HCT116 (cell line): ENCODE data around the gene LMO2. TPM values are rescaled to one million over a fixed set of nuclear protein-coding genes. Genes with fewer than 3 reads are reported as not detected.

Experiments used
- ATAC-seq: fragments of 200-7000 bp; cut with Tn5 transposase; 2 replicates; pipeline ENCODE4 v1.9.1; 2020; ENCODE audit warnings: mild to moderate bottlenecking, moderate library complexity
- BruUV-seq: library from RNA; stranded (reverse); fragments of 400-500 nt; replicated peaks from 2 replicates; lab custom pipeline; 2021; lab: Mats Ljungman, UMichigan
- CTCF ChIA-PET: fragments of 300-600 bp; sonication (Branson Sonifier 250); formaldehyde crosslinking; loops from one replicate; lab custom pipeline; 2021; ENCODE audit warnings: antibody characterized with exemption; lab: Charles Lee
- POLR2A ChIA-PET: fragments of 300-600, 350-600 bp; sonication (Branson Sonifier 250); formaldehyde crosslinking; loops from one replicate; lab custom pipeline; 2021; ENCODE audit warnings: antibody characterized with exemption; lab: Charles Lee
- RAD21 ChIA-PET, 2 experiments: fragments of 300-600 bp; sonication (Branson Sonifier 250); formaldehyde crosslinking; loops; one replicate each; lab custom pipeline; 2023; ENCODE audit warnings: low total read pairs in 2 of 2; ENCODE audit not compliant: uncharacterized antibody in 2 of 2, unreplicated experiment in 2 of 2, low non-redundant PET in 1 of 2; lab: Charles Lee
- DNase-seq: peaks from one replicate; pipeline ENCODE4 v3.0.0-alpha.2; 2010; ENCODE audit warnings: low read depth, low spot score
- H2AFZ ChIP-seq: fragments of 200-600 bp; shearing (Covaris generic), sonication (generic); 2 replicates; pipeline ENCODE4 v1.6.1; 2017; ENCODE audit warnings: low read depth, mixed run types, mixed read lengths, antibody characterized with exemption, low read length; ENCODE audit not compliant: poor library complexity, severe bottlenecking
- H3K27ac ChIP-seq: 2 replicates; pipeline ENCODE4 v1.5.1; 2012; ENCODE audit warnings: low read depth, low read length
- H3K27me3 ChIP-seq: fragments of 200-600 bp; sonication (generic); 2 replicates; pipeline ENCODE4 v1.6.1; 2016; ENCODE audit warnings: mixed run types, low read length, mixed read lengths; ENCODE audit not compliant: insufficient read depth
- H3K36me3 ChIP-seq, 2 experiments: fragments of 200-500 bp in 1 of 2; fragments of 200-600 bp in 1 of 2; sonication (Bioruptor generic) in 1 of 2; sonication (generic) in 1 of 2; 2 replicates each; pipeline versions ENCODE4 v1.5.1 to v1.6.1; 2014 to 2016; ENCODE audit warnings: low read length in 2 of 2, inconsistent platforms in 1 of 2, mixed read lengths in 1 of 2, mixed run types in 1 of 2; ENCODE audit not compliant: insufficient read depth in 2 of 2, control insufficient read depth in 1 of 2
- H3K4me1 ChIP-seq, 2 experiments: fragments of 200-600 bp in 1 of 2; sonication (generic) in 1 of 2; 2 replicates each; pipeline versions ENCODE4 v1.5.1 to v1.6.1; 2012 to 2017; ENCODE audit warnings: low read length in 2 of 2, inconsistent platforms in 1 of 2, mild to moderate bottlenecking in 1 of 2, mixed read lengths in 1 of 2, mixed run types in 1 of 2, moderate library complexity in 1 of 2; ENCODE audit not compliant: insufficient read depth in 2 of 2, control insufficient read depth in 1 of 2
- H3K4me2 ChIP-seq: fragments of 200-600 bp; sonication (generic); 2 replicates; pipeline ENCODE4 v1.6.1; 2017; ENCODE audit warnings: mixed run types, low read length, mixed read lengths
- H3K4me3 ChIP-seq, 2 experiments: fragments of 200-600 bp in 1 of 2; sonication (generic) in 1 of 2; replicated peaks in 1 of 2; 2 replicates each; pipeline ENCODE4 v1.5.1; 2011 to 2016; ENCODE audit warnings: low read length in 2 of 2, control low read depth in 1 of 2, low read depth in 1 of 2, mild to moderate bottlenecking in 1 of 2, mixed read lengths in 1 of 2, mixed run types in 1 of 2
- H3K79me2 ChIP-seq: fragments of 200-600 bp; sonication (generic); 2 replicates; pipeline ENCODE4 v1.6.1; 2017; ENCODE audit warnings: mild to moderate bottlenecking, mixed run types, low read length, moderate library complexity, mixed read lengths; ENCODE audit not compliant: insufficient read depth
- H3K9ac ChIP-seq: fragments of 200-600 bp; sonication (generic); 2 replicates; pipeline ENCODE4 v1.6.1; 2016; ENCODE audit warnings: low read length, mixed read lengths
- H3K9me2 ChIP-seq: fragments of 200-600 bp; sonication (generic), shearing (Covaris generic); 2 replicates; pipeline ENCODE4 v1.6.1; 2017; ENCODE audit warnings: mixed run types, mild to moderate bottlenecking, moderate library complexity; ENCODE audit not compliant: insufficient read depth
- H3K9me3 ChIP-seq, 2 experiments: fragments of 200-500 bp in 1 of 2; fragments of 200-600 bp in 1 of 2; sonication (Bioruptor generic) in 1 of 2; sonication (generic) in 1 of 2; 2 replicates each; pipeline ENCODE4 v1.6.1; 2014 to 2017; ENCODE audit warnings: low read length in 2 of 2, mixed read lengths in 2 of 2, inconsistent platforms in 1 of 2, low read depth in 1 of 2, mild to moderate bottlenecking in 1 of 2, mixed run types in 1 of 2, moderate library complexity in 1 of 2; ENCODE audit not compliant: control insufficient read depth in 1 of 2, insufficient read depth in 1 of 2
- H4K20me1 ChIP-seq: fragments of 200-600 bp; sonication (generic), shearing (Covaris generic); 2 replicates; pipeline ENCODE4 v1.6.1; 2017; ENCODE audit warnings: mixed run types, mild to moderate bottlenecking, moderate library complexity; ENCODE audit not compliant: insufficient read depth
- CTCF ChIP-seq, 3 experiments: fragments of 200-600 bp in 1 of 3; sonication (generic) in 1 of 3; IDR thresholded peaks in 2 of 3; conservative IDR thresholded peaks in 1 of 3; 2 replicates each; pipeline ENCODE4 v1.5.1; 2012 to 2017; ENCODE audit warnings: low read depth in 2 of 3, low read length in 2 of 3, antibody characterized with exemption in 1 of 3, borderline replicate concordance in 1 of 3, control low read depth in 1 of 3, mild to moderate bottlenecking in 1 of 3, mixed read lengths in 1 of 3, mixed run types in 1 of 3, moderate library complexity in 1 of 3; ENCODE audit not compliant: insufficient read depth in 1 of 3
- JUND ChIP-seq: IDR thresholded peaks from 2 replicates; pipeline ENCODE4 v1.6.1; 2012
- POLR2AphosphoS5 ChIP-seq: IDR thresholded peaks from 2 replicates; pipeline ENCODE4 v1.6.1; 2011; ENCODE audit warnings: mild to moderate bottlenecking, low read depth, low read length, moderate library complexity
- RAD21 ChIP-seq: IDR thresholded peaks from 2 replicates; pipeline ENCODE4 v1.6.1; 2012; ENCODE audit warnings: low read depth, mild to moderate bottlenecking
- SP1 ChIP-seq: IDR thresholded peaks from 2 replicates; pipeline ENCODE4 v1.6.1; 2012; ENCODE audit warnings: low read depth
- SRF ChIP-seq: IDR thresholded peaks from 2 replicates; pipeline ENCODE4 v1.6.1; 2012; ENCODE audit warnings: low read depth
- ZBTB33 ChIP-seq: IDR thresholded peaks from 2 replicates; pipeline ENCODE4 v1.6.1; 2011; ENCODE audit warnings: mild to moderate bottlenecking, low read length, moderate library complexity; ENCODE audit not compliant: insufficient replicate concordance; ENCODE audit errors: extremely low read depth
- intact Hi-C: fragments of 100-400 bp; cut with micrococcal nuclease; formaldehyde crosslinking; loops from 2 replicates; pipeline ENCODE4 v1.10.0; 2022
- total RNA-seq: library from RNA; stranded (reverse); gene quantifications from one replicate; pipeline ENCODE4 v1.2.1, GENCODE V29; 2021; ENCODE audit not compliant: unreplicated experiment

LMO2 gene
- total RNA-seq, 1 experiment from 2014 or later, result 2.8 TPM

DNA sequence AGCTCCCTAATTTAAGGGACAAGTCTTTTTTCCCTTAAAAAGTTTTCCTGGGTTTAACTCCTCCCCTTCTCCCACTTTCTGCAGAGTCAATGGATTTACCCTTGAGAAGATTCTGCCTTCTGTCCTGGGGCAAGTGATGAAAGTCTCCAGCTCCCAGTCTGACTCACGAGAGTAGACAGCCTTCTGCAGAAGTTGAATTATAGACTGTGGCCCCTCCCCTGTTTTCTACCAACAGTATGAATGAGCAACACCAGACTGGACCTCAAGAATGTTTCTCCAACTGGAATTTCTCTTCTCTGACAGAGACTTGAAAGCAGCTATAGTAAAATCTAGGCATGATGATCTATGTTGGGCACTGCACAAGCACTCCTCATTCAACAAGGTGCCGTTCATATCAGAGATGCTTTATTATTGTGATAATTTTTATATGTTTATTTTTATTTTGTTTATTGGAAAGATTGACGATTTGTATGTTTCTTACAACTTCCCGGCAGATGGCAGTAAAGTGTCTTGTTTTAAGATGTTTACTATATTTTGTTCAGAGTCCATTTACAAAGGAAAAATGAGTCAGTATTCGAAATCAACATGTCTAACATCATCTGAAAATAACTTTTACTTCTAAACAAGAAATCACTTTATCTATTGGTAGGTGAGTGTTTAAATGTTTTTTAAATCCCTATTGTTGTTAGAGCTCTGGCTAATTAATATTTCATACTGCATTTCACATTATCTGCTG lies 56.6 kb downstream of the LMO2 start:
- ChIA-PET POLR2A (no interaction called here), RAD21 (interaction anchor here in 1 of 2 experiments (1.0 kb wide), 1 partner anchor 136 kb away, joined by 3 read pairs; no protein-coding TSS in a partner anchor), CTCF (interaction anchor here (0.7 to 2.6 kb wide), 7 partner anchors 135 to 1064 kb away, joined by 3 to 24 read pairs (median 3); no protein-coding TSS in a partner anchor)
- Histone ChIP-seq H4K20me1 (no peaks in the 10 kb centered on the region), H3K4me3 (no peak overlapping the region; a peak in 1 of 4 replicates), H3K4me2 (peak overlapping the region; percentile 34), H3K36me3 (no peaks in the 10 kb centered on the region), H3K79me2 (no peaks in the 10 kb centered on the region), H3K27ac (no peak overlapping the region), H2AFZ (peak overlapping the region; percentile 87), H3K27me3 (0 out of 2 replicates have a peak, but pooled peaks cover 3% of the 10 kb centered on the region), H3K4me1 (peaks cover 0 to 18% of the 10 kb centered on the region in 2 experiments; a peak in 2 of 4 replicates), H3K9me2 (no peaks in the 10 kb centered on the region), H3K9me3 (no peaks in the 10 kb centered on the region), H3K9ac (no peak overlapping the region)
- BruUV-seq, result no TSS peak
- peak; percentile 80 for ATAC-seq
- peak; percentile 48 for DNase-seq
- intact Hi-C loops, result loop anchor here (1.0 to 10.0 kb wide), 4 partner anchors 136 to 659 kb away; no protein-coding TSS in a partner anchor
- TF ChIP-seq JUND (no peak), CTCF (IDR thresholded peaks at IDR 0.05 in 2 of 3, conservative IDR thresholded peaks at IDR 0.05 in 1 of 3; ENCODE audit: borderline replicate concordance in 1 of 3, insufficient read depth in 1 of 3, low read depth in 2 of 3, low read length in 2 of 3) (peak; percentile 18 to 69 (median 36); a peak in 4 of 6 replicates), SRF (no peak), POLR2AphosphoS5 (no peak), SP1 (0 out of 2 replicates have a peak, but pooled peaks have one; percentile 13), RAD21 (peak; percentile 75), ZBTB33 (no peak)
